Skin of body (tissue), 2 donors: ENCODE results near the gene FOXF2. TPM values are rescaled to one million over a fixed set of nuclear protein-coding genes. Genes with fewer than 3 reads are reported as not detected.
A peak's percentile ranks its signal among the peaks of the same experiment; 100 is the strongest.

Experiments
- DNase-seq: peaks from one replicate; lab custom pipeline; 2025; lab: John Stamatoyannopoulos, UW
- total RNA-seq: library from RNA; depleted of rRNA; stranded (reverse); fragments of >200 nt; gene quantifications from one replicate; pipeline ENCODE4 v1.2.3, GENCODE V29; 2014

The FOXF2 gene
- total RNA-seq, 1 donor from 2014 or later = 0.59 TPM

DNA sequence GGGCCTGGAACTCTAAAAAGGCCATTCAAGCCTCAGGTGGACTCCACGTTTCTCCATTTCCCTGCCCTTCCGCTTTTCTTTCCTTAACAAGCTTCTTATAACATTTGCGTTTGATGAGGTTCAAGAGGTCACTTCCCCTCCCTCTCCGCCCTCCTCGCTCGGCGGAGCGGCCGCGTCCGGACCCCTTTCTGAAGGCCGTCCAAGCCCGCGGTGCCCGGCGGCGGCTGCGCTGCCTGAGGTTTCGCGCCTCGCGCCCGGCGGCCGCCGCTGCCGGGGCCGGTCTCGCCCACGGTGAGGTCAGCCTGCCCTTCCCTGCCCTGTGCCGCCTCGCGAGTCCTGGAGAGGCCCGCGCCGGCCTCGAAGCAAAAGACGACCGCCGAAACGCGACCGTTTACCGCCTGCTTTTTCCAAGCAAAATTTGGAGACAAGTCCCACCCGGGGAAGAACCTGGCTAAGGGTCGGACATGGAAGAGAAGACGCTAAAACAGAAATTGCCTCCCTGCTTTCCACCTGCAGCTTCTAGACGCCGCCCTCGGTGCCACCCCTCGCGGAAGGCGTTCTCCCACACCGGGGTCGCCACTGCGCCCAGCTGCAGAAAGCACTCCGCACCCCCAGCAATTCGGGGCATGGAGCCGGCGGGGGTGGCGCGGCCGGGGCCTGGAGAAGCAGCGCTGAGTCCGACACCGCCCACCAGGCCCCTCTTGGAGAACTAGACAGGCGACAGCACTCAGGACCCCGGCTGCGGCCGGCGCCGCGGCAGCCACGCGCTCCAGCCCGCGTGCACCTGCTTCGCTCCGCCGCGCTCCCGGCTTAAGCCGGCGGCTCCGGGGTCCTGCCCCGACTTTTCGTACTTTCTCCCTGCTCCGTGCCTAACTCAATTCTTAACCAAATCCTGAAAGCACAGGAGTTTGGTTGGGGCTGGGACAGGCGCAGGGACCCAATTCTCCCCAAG lies 11.0 kb upstream of the FOXF2 start:
- DNase-seq = no peak

DNA sequence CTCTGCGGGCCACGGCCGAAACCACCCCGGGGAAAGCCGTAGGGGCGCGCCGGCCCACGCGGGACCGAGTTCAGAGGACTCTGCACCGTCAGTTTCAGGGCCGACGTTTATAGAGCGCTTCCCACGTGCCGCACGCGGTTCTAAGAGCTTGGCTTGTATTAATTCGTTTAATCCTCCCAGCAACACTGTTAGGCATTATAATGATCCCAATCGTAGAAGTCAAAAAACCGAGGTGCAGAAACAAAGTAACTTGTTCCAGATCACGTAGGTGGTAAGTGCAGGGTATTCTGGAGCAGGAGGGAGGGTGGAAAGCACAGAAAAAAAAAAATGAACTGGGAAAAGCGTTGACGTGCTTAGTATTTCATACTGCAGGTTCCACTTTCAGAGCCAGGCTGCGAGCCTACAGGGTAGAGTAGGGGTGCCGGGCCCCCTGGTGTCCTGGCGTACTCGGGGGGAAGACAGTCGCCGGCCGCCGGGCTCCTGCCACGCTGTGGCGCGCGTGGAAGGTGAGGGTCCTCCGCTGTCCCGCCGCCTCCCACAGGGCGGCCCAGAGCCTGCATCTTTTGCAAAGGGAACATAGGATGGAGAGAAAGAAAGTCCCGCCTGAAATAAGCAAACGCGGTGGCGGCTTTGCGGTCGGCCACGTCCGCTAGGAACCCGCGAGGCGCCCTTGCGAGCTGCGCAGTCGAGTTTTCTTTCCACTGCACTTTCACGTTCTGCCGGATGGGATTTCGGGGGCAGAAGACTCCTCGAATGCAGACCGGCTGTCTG lies 10.2 kb upstream of the FOXF2 start:
- no peak for DNase-seq

DNA sequence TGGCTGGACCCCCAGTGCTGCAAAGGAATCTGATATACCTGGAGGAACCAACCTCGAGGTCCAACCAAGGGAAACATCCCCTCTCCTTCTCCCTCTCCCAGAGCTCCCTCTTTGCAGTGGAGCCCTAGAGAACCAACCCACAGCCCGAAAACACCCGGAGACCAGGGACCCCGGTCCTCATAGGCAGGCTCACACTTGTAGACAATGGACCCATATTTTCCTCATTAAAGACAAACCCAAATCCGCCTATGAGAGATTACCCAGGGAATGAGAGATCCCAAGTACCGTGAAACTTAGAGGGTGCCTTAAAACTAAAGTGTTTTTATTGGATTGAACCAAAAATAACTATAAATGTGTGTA lies 9.6 kb upstream of the FOXF2 start:
- DNase-seq = no peak

DNA sequence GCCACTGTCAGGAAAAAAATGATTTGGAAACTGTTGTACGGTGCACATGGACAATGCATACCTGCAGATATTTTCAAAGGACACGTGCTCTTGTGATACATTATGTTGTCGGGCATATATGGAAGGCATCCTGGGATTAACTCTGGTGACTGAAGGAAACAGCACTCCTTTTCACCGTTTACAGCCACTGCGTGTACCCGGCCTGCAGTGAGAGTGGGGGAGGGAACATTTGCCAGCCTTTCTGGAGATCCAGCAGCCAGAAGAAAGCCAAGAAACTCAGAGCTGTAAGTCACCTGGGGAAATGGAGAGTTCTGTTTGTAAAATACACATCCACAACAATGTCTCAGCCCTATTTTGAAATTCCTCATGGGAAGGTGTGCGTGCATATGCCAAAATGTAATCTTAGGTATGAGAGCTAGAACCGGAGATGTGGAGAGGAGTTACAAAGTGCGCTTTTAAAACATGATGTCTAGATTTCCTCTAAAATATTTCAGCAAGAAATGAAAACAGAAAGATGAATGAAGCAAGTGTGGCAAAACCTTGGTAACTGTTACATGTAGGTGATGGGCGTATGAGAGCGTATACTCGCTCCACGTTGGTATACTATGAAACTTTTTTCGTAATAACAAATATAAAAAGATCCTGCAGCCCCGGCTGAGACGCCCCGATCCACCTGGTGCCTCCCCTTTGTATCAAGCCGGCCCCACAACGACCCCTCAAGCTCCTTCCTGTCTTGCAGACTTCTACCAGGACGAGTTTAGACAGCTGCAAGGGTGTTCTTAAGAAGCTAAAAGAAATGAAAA lies 8.6 kb upstream of the FOXF2 start:
- no peak for DNase-seq

DNA sequence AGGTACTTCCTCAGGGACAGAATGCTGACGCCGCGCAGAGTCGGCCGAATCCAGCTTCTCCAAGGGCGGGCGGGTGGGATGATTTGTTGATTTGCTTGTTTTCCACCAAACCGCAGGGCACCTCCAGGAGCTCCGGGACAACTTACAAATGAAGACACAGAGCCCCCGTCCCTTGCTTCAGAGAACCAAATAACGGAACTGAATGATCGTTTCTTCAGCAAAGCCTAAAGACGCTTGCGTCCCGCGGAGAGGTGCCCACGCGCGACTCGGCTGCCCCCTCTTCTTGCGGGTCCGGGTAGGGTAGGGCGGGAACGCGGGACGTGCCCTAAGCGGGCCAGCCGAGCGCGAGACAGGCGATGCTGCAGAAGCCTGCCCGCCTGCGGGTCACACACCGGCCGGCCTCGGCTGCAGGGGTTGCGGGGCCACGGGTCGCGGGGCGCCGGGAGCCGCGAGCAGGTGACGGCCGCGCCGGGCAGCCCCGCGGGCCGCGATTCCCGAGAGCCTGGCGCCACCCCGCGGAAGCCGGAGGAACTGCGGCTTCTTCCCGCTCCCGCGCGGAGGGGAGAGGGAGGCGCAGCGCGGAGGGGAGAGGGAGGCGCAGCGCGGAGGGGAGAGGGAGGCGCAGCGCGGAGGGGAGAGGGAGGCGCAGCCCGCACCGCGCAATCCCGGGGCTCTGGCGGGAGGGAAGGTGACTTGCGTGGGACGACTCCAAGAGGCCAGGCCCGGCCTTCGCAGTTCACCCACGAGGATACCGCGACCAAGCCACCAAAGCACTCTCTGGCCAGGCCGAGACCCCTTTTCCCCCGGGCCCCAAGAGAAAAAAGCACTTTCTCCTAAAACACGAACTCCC lies 7.7 kb upstream of the FOXF2 start:
- DNase-seq = no peak

DNA sequence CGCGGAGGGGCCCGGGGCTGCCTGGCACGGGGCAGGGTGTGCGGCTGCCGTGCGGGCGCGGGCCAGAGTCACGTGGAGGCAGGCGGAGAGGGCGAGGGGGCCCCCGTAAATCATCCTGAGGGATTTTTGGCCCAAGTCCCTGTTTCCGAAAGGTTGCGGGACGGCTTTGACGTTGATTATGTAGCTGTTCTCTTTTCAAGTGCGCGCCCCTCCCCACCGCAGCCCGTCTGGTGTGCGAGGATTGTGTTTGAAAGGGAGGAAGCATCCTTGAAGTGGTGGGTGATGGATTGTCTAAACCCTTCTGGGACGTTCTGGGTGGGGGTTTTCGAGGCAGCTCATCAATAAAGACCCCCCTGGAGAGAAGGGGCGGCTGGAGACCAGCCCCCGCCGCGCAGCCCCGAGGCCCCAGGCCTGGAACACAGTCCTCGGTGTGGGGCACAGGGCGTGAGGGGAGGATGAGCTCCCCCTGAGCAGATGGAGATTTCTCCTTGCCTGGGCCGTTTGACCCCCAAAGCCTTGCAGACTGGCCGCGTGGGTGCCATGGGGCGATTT lies 7.0 kb upstream of the FOXF2 start:
- DNase-seq = no peak

DNA sequence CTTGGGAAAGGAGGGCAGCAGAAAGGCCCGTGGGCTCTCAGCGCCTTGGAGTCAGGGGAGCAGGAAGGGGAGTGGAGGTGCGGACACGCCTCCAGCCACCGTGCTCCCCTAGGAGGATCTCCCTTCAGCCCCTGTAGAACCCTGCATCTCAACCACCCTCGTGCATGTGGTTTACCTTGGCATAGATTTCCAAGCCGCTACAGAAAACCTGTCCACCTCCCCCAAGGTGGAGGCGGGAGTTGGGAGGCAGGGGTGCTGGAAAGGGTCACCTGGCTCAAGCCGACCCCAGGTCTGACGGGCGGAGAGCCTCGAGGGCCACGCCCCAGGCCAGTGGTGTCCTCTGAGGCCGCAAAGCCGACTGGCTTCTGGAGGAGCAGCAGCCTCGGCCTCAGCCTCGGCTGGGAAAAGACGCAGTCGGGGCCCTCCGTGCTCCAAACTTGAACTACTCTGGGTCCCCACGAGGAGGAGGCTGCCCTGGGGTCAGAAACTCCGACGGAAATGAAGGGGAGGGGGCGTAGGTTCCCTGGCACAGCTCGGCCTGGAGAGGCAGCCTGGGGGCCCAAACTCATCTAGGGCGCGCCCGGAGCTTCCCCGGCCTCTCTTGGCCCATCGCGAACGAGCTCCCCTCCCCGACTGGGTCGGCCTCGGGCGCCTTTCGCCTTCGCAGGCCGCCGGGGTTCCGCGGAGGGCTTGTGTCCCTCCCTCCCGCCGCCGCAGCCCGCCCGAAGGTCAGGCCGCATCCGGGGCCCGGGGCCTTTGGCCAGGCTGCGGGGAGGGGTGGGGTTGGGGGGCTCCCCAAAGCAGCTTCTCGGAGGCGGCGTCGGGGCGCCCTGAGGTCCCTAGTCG lies 6.3 kb upstream of the FOXF2 start:
- no peak for DNase-seq

DNA sequence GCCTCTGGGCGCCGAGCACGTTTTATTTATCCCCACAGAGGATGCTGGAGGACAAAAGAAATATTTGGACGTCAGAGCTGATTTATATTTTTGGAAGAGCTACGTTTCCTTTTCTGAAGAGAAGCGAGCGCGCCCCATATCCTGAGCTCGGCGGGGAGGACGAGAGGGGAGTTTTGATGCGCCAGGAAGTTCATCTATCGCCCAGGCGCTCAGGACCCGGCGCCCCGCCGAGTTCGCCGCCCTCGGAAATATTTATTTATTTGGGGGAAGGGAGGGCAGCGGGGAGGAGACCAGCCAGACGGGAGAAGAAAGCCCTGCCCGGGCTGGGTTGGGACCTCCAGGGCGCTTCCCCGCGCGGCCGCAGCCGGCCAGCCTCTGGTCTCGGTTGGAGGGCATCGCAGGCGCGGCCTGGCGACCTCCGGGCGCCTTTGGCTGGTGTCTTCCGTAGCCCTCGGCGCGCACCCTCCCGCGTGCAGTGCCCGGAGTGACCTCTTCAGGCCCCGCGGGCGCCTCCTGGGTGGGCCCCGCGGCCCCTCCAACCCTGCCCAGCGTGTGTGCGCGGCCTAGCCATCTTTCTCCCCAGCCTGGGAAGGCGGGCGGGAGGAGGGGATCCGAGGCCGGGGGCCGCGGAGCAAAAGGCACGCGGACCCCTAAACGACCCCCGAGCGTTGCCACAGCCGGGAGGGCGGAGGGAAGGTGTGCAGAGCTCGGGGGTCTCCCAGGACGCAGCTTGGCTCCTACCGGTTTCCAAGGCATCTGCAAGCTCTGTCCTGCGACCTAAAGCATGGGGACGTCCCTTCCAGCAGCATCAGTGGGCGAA lies 5.4 kb upstream of the FOXF2 start:
- DNase-seq = no peak

DNA sequence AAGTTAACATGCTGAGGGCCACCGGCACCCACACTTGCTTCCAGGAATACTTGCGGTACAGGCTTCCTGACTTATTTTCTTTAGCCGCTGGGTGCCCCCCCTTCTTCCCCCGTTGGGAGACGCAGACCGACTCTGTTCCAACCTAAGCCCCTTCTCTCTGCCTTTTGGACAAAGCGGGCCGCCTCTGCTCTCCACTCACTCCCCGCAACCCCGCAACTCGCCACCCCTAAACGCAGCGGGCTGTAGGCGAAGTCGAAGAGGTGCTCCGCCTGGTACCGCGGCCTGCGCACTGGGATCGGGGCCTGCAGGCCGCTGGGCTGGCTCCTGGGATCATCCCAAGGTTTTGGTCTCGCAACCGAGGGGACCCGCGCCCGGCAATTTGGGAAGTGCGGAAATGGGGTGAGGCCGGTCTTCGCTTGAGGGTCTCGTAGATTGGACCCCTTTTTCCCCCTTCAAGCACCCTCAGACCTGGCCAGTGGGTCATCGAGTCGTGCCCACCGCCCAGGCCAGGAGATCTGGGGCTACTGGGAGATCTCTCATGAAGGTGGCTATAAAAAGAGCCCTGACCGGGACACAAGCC lies 4.7 kb upstream of the FOXF2 start:
- DNase-seq = no peak

DNA sequence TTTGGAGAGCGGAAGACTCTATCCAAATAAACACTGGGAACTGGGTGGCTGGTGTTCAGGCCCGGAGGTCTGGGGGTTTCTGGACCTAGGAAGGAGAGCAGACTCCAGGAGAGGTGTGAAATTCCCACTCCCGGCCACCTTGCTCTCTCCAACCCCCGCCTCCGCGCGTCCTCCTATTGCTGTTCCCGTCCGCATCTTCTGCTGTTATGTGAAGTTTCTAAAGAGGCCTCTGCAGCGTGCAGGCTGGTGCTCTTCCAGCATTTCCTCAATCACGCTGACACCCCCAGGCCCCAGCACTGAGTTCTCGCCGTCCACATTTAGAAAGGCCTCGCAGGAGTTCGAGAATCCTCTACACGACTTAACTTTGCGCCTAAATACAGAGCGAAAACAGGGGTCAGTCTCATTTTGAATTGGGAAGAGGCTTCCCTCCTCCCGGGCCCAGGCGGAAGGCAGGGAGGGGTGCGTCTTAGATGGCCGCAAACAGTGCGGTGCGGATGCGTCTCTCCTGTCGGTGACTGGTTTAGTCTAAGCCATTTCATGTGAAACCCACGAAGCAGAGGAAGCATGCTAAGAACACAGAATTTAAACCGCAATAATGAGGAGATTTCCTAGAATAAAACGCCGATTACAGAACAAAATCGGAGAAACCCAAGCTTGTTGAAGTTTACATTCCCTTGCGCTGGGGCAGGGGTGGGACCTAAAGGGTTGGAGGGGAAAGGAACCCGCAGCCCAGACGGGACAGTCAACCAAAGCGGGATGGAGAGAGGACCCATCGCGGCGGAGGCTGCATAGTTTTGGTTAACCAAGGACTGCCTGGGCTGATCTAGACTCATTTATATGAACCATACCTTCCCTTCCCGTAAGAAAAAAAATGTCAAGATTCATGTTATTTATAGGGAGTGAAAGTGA lies 4.0 kb upstream of the FOXF2 start:
- no peak for DNase-seq

DNA sequence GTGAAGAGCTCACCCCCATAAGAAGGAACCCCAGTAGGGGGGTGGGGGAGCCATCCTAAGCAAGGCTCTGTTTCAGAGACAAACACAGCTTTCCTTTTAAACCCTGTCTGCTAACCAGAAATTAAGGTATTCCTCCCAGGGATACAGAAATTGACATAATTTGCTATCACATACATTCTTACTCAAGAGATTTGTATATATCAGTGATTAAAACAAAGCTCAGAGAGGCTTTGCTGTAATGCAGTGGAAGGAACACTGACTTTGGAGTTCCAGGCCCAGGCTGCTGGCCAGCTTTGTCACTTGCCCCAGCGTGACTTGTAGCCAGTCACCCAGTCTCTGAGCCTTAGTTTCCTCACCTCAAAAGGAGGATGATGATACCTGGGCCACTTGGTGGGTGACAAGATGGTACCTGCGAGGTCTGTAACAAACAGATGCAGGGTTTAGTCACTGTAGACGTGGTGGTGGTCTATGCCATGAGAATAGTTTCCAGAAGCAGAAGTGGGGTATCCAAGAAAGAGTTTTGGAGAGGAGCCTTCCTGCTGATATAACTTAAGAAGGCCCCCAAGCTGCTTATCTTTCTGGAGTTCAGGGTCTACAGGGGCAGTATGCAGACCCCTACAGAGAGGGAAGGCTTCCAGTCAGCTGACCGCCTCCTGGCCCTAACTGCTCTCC lies 3.2 kb upstream of the FOXF2 start:
- DNase-seq = no peak

DNA sequence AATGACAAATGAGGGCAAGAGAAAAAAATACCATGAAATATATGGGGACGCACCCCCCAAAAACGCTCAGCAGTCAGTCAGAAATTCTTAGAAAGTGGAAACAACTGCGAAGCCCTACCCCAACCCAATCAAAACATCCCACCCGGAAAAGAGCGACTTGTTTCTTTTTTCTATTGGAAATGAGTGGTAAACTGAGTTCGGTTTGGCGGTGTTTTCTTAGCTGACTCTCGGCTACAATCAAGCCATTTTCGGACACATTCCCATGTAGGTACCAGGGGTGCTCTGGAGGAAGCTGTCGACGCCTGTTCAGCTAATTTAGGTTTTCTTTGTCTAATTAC lies 1.9 kb upstream of the FOXF2 start:
- DNase-seq = no peak

DNA sequence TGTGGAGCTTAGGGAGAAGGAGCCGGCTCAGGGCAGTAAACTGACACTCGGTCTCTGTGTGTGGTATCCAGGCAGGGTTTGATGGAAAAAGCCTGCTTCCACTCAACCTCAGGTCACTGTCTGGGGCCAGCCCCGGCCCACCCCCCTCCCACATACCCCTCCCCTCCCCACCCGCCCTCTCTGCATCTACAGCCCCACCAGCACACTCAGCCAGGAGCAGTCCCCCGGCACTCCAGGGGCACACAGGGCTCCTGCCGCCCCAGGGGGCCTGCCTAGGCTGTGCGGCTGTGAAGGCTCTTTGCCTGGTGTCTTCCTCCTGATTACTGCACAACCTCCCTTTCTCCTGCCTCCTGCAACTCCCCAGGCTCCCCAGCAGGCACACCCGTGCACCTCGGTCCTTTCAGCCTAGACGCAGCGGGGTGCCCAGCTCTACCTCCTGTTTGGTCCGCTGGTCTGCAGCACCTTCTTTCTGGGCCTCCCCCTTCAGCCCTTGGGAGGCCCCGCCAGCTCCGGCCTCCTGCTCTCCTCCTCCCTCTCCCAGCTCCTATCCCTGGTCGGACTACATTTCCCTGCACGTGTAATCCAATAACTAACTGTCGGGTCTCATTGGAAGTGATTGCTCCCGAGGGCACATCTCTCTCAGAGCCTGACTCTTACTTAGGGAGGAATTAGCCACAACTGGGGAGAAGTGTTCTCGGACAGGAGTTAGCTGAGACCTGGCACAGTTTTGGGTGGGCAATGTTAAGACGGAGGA lies 1.3 kb upstream of the FOXF2 start:
- DNase-seq = no peak

DNA sequence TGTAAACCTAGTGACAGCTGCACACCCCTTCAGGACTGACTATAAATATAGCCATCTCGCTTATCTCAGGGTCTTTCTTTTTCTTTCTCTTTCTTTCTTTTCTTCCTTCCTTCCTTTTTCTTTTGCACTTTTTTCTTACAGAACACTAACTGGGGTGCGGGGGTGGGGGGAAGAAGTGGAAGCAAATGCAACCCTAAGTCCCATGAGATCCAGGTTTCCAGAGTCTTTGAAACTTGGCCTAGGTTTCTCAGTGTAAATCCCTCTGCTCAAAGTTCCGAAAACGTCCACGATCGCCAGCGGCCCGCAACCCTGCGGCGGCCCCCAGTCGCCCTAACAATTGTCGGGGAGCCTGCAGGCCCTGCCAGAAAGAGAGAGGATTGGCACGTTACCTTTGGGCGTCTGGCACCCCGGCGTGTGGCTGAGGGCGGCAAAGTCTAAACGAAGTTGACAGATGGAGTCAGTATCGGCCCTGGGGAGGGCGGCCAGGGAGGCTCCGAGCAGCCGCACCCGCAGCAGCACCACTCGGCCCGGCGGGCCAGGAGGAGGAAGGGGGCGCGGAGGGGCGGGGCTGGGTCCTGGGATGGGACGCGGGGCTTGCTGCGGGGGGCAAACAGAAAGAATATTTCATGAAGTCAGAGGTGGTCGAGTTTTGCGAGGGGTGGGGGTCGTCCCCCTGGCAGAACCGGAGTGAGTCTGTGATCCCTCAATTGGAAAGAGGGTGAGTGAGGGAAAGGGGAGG lies 577 bp upstream of the FOXF2 start:
- no peak for DNase-seq

DNA sequence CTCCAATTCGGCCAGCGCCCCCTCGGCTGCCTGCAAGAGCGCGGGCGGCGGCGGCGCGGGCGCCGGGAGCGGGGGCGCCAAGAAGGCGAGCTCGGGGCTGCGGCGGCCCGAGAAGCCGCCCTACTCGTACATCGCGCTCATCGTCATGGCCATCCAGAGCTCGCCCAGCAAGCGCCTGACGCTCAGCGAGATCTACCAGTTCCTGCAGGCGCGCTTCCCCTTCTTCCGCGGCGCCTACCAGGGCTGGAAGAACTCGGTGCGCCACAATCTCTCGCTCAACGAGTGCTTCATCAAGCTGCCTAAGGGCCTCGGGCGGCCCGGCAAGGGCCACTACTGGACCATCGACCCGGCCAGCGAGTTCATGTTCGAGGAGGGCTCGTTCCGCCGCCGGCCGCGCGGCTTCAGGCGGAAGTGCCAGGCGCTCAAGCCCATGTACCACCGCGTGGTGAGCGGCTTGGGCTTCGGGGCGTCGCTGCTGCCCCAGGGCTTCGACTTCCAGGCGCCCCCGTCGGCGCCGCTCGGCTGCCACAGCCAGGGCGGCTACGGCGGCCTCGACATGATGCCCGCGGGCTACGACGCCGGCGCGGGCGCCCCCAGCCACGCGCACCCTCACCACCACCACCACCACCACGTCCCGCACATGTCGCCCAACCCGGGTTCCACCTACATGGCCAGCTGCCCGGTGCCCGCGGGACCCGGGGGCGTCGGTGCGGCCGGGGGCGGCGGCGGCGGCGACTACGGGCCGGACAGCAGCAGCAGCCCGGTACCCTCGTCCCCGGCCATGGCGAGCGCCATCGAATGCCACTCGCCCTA lies 963 bp downstream of the FOXF2 start:
- DNase-seq = peak; percentile 19
